Suprapubic skin (tissue), 3 donors: ENCODE data around the gene DNAH11.

ENCODE experiments used
- CTCF ChIP-seq, 2 donors: fragments of 200-600 bp in 1 of 2; fragments of 450-650 bp in 1 of 2; sonication (generic) in 1 of 2; IDR thresholded peaks; one replicate each; pipeline ENCODE4 v1.5.1; 2016 to 2019; ENCODE audit warnings: antibody characterized with exemption in 2 of 2, mild to moderate bottlenecking in 1 of 2, moderate library complexity in 1 of 2
- POLR2A ChIP-seq, 2 donors: fragments of 450-650 bp; IDR thresholded peaks; one replicate each; pipeline ENCODE4 v1.6.1; 2017; ENCODE audit warnings: antibody characterized with exemption in 2 of 2, mild to moderate bottlenecking in 2 of 2, moderate library complexity in 2 of 2

- TF ChIP-seq CTCF (IDR thresholded peaks at IDR 0.05): no peak
- TF ChIP-seq POLR2A (IDR thresholded peaks at IDR 0.05): no peak
These were observed 75.1 kb downstream of the DNAH11 start for GRCh38 chr7:21617916-21618390.
